GM10248 (cell line): ENCODE measurements around the gene RTP3.
"Not testable (repeated sequence)": the region's sequence is repeated elsewhere in the genome, so short reads cannot be mapped to it uniquely, and the experiment has no call there.

Source experiments
- CTCF ChIA-PET: fragments of 300-600 bp; sonication (Branson Sonifier 250); formaldehyde crosslinking; extraction: SDS; loops from one replicate; lab custom pipeline; 2021; ENCODE audit warnings: antibody characterized with exemption; lab: Yijun Ruan, JAX
- POLR2A ChIA-PET: fragments of 350-650 bp; sonication (Branson Sonifier 250); formaldehyde crosslinking; extraction: SDS; loops from one replicate; lab custom pipeline; 2020; ENCODE audit warnings: antibody characterized with exemption; lab: Yijun Ruan, JAX
- DNase-seq: peaks from one replicate; pipeline ENCODE4 v3.0.0; 2012; ENCODE audit errors: extremely low spot score
- CTCF ChIP-seq: IDR thresholded peaks from 2 replicates; pipeline ENCODE4 v1.5.1; 2012; ENCODE audit warnings: mild to moderate bottlenecking, low read depth; ENCODE audit errors: extremely low read depth, missing control alignments, control extremely low read depth

Gene RTP3

DNA sequence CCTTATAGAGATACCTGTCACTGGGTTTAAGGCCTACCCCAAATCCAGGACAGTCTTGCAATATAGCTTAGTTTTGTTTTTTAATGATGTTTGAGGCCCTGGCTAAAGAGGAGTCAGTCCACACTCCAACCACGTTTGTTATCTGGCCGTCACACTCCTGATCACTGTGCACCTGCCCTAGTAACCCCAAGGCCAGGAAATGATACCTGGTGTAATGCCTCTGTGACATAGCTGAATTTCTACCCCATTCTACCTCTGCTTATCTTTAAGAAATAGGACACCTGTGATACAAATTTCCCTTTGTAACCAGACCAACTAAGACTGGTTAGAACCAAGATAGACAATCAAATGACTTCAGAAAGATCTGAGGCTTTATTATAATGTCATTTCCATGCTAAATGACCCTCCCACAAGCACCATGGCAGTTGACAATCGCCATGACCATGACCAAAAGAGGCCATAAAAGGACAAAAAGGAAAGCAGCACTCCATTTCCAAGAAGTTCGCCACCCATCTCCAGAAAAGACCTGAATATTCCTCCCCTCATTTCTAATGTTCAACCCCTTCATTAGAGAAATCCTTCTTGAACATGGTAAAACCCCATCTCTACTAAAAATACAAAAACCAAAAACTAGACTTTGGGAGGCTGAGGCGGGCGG lies 4.8 kb upstream of the RTP3 start:
- no peak for TF ChIP-seq CTCF
- DNase-seq = no peak
- ChIA-PET CTCF (interaction anchor here (1.4 to 7.3 kb wide), 2 partner anchors 65 to 137 kb away, joined by 10 to 168 read pairs; no protein-coding TSS in a partner anchor), POLR2A (no interaction called here)

GRCh38 chr3:46494491-46494890 lies 3.3 kb upstream of the RTP3 start:
- POLR2A ChIA-PET, CTCF ChIA-PET: not testable (repeated sequence)

GRCh38 chr3:46495901-46496456 lies 1.8 kb upstream of the RTP3 start:
- TF ChIP-seq CTCF = no peak
- DNase-seq = no peak
- CTCF ChIA-PET = interaction anchor here (0.9 to 4.1 kb wide), 13 partner anchors 8 to 134 kb away, joined by 3 to 34 read pairs (median 5); no protein-coding TSS in a partner anchor
- POLR2A ChIA-PET = no interaction called here

More at GRCh38 chr3:46494491-46494890, 3.3 kb upstream of the RTP3 start:
- DNase-seq = not testable (repeated sequence)

- ChIA-PET CTCF (interaction anchor here (0.9 to 6.9 kb wide), 17 partner anchors 8 to 133 kb away, joined by 3 to 79 read pairs (median 4); no protein-coding TSS in a partner anchor), POLR2A (no interaction called here)
- peak; percentile 44 for TF ChIP-seq CTCF
- DNase-seq = peak; percentile 46
Measured at GRCh38 chr3:46496746-46497555, 825 bp upstream of the RTP3 start.

DNA sequence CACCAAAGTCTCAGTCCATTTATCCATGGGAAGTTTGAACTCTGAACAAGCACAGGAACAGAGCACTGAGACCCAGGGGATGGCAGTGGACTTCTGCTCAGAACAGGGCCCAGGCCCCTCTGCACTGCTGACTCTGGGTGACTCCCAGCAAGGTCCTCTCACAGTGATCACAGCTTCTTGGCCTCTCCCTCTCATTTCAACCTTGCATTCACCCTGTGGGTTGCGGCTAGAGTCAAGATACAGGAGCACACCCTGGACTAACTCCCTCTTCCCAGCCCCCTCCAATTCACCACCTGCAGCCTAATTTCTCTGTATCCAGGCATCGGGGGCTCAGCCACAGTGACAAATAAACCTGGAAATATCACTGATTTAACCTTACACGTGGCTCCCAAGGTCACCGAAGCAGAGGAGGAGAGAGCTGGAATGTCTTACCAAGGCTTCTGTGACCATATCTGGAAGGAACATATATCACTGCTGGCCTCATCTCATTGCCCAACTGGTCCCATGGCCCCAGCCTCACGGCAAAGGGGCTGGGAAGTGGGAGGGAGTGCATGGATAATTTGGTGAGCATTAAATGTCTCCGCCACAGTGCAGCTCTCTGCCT lies 1.2 kb downstream of the RTP3 start:
- ChIA-PET CTCF (interaction anchor here (2.2 to 6.9 kb wide), 3 partner anchors 10 to 130 kb away, joined by 15 to 79 read pairs (median 15); no protein-coding TSS in a partner anchor), POLR2A (no interaction called here)
- DNase-seq = no peak
- TF ChIP-seq CTCF = no peak

- ChIA-PET POLR2A (no interaction called here), CTCF (interaction anchor here (2.2 to 6.9 kb wide), 2 partner anchors 12 to 57 kb away, joined by 15 to 79 read pairs; no protein-coding TSS in a partner anchor)
- no peak for TF ChIP-seq CTCF
- peak; percentile 28 for DNase-seq
Measured at GRCh38 chr3:46500656-46501635, 3.2 kb downstream of the RTP3 start.
